PC-3 (cell line): ENCODE measurements around the gene GCH1. TPM values are rescaled to one million over a fixed set of nuclear protein-coding genes. Genes with fewer than 3 reads are reported as not detected.

Source experiments
- ATAC-seq: fragments of 200-7000 bp; cut with Tn5 transposase; 2 replicates; pipeline ENCODE4 v1.9.1; 2020; ENCODE audit warnings: mild to moderate bottlenecking, moderate library complexity
- Bru-seq: library from RNA; stranded (reverse); fragments of 400-500 nt; gene quantifications from one replicate; lab custom pipeline; 2021; lab: Mats Ljungman, UMichigan
- BruChase-seq, 2 experiments: library from RNA; stranded (reverse); fragments of 400-500 nt; gene quantifications; one replicate each; lab custom pipeline; 2021; lab: Mats Ljungman, UMichigan
- BruUV-seq: library from RNA; stranded (reverse); fragments of 400-500 nt; replicated peaks from 2 replicates; lab custom pipeline; 2021; lab: Mats Ljungman, UMichigan
- CTCF ChIA-PET: fragments of 300-600 bp; sonication (Branson Sonifier 250); formaldehyde crosslinking; loops from one replicate; lab custom pipeline; 2022; ENCODE audit warnings: antibody characterized with exemption; lab: Charles Lee
- POLR2A ChIA-PET: fragments of 300-600 bp; sonication (Branson Sonifier 250); formaldehyde crosslinking; loops from one replicate; lab custom pipeline; 2022; ENCODE audit warnings: antibody characterized with exemption; ENCODE audit not compliant: unreplicated experiment; lab: Charles Lee
- DNase-seq: peaks from one replicate; pipeline ENCODE4 v3.0.0-alpha.2; 2015
- H2AFZ ChIP-seq: fragments of 300-600 bp; sonication (generic); 2 replicates; pipeline ENCODE4 v1.6.0; 2016; ENCODE audit warnings: antibody characterized with exemption, low read length
- H3F3A ChIP-seq: fragments of 300-600 bp; sonication (generic); one replicate; pipeline ENCODE4 v1.6.0; 2017; ENCODE audit warnings: antibody characterized with exemption, low read length, control low read depth, mild to moderate bottlenecking; ENCODE audit not compliant: unreplicated experiment
- H3K27ac ChIP-seq: fragments of 300-600 bp; sonication (generic); 2 replicates; pipeline ENCODE4 v1.5.1; 2016; ENCODE audit warnings: mild to moderate bottlenecking, low read length
- H3K27me3 ChIP-seq: fragments of 300-600 bp; sonication (generic); 2 replicates; pipeline ENCODE4 v1.6.1; 2016; ENCODE audit warnings: low read length, mixed read lengths
- H3K36me3 ChIP-seq: fragments of 300-600 bp; sonication (generic); 2 replicates; pipeline ENCODE4 v1.6.1; 2016; ENCODE audit warnings: low read depth, mixed run types, low read length, mixed read lengths
- H3K4me1 ChIP-seq: fragments of 300-600 bp; sonication (generic); 2 replicates; pipeline ENCODE4 v1.5.1; 2016; ENCODE audit warnings: low read length; ENCODE audit not compliant: insufficient read depth
- H3K4me2 ChIP-seq: fragments of 300-600 bp; sonication (generic); 2 replicates; pipeline ENCODE4 v1.6.0; 2016; ENCODE audit warnings: low read length
- H3K4me3 ChIP-seq: fragments of 300-600 bp; sonication (generic); 2 replicates; pipeline ENCODE4 v1.5.1; 2016; ENCODE audit warnings: mild to moderate bottlenecking, low read length, mixed read lengths
- H3K79me2 ChIP-seq: fragments of 300-600 bp; sonication (generic); 2 replicates; pipeline ENCODE4 v1.6.1; 2017; ENCODE audit warnings: low read length, mixed read lengths
- H3K9ac ChIP-seq: fragments of 300-600 bp; sonication (generic); 2 replicates; pipeline ENCODE4 v1.6.0; 2016; ENCODE audit warnings: mild to moderate bottlenecking, low read length
- H3K9me2 ChIP-seq: fragments of 300-600 bp; sonication (generic); replicated peaks from 2 replicates; pipeline ENCODE4 v1.6.1; 2016; ENCODE audit warnings: mixed run types, low read length, mixed read lengths
- H3K9me3 ChIP-seq: fragments of 300-600 bp; sonication (generic); 2 replicates; pipeline ENCODE4 v1.6.1; 2016; ENCODE audit warnings: low read length, mixed read lengths
- H4K20me1 ChIP-seq: fragments of 300-600 bp; sonication (generic); 2 replicates; pipeline ENCODE4 v1.6.1; 2016; ENCODE audit warnings: low read length, mixed read lengths
- CTCF ChIP-seq: fragments of 300-600 bp; sonication (generic); conservative IDR thresholded peaks from 2 replicates; pipeline ENCODE4 v1.5.1; 2017; ENCODE audit warnings: antibody characterized with exemption, low read depth, mild to moderate bottlenecking, low read length
- EZH2 ChIP-seq: fragments of 300-600 bp; sonication (generic); IDR thresholded peaks from one replicate; pipeline ENCODE4 v1.6.1; 2017; ENCODE audit warnings: antibody characterized with exemption, mild to moderate bottlenecking, low read length; ENCODE audit not compliant: unreplicated experiment
- EZH2phosphoT487 ChIP-seq: fragments of 300-600 bp; sonication (generic); IDR thresholded peaks from 2 replicates; pipeline ENCODE4 v1.6.1; 2018; ENCODE audit warnings: mild to moderate bottlenecking, antibody characterized with exemption, low read length, borderline replicate concordance
- intact Hi-C: fragments of 100-400 bp; cut with micrococcal nuclease; formaldehyde crosslinking; loops from 2 replicates; pipeline ENCODE4 v1.9.0; 2023
- long read RNA-seq: library from polyadenylated mRNA; unstranded; transcript quantifications from one replicate; pipeline ENCODE4 v2.0.0, GENCODE V29; 2021; ENCODE audit not compliant: unreplicated experiment
- total RNA-seq: library from RNA; depleted of rRNA; stranded (reverse); fragments of >200 nt; gene quantifications from 2 replicates; pipeline ENCODE4 v1.2.3, GENCODE V29; 2014; rRNA removed

Gene GCH1
- total RNA-seq (26.6 and 26.9 TPM in 2 replicates), Bru-seq, nascent RNA (percentile 66 among the genes with signal in this experiment), BruChase-seq, experiment 1, labeled RNA remaining after a 6-hour chase (percentile 65 among the genes with signal in this experiment), BruChase-seq, experiment 2, labeled RNA remaining after a 2-hour chase (percentile 57 among the genes with signal in this experiment)
- long read RNA-seq, transcript GCH1-207 (6 exons, 2,923 nt): major isoform, 18 of 24 reads
- long read RNA-seq, partial matches to known transcripts: 1 of 24 reads
- long read RNA-seq, other reads (novel, unspliced or antisense): 5 of 24 reads

- POLR2A ChIA-PET: interaction anchor here (0.6 to 0.7 kb wide), 5 partner anchors 82 to 461 kb away, joined by 3 to 5 read pairs (median 3); no protein-coding TSS in a partner anchor
- H3K36me3 ChIP-seq: no peaks in the 10 kb centered on the region
- peak within 1 kb of the TSS; percentile 60 for H3K9ac ChIP-seq
- H2AFZ ChIP-seq: peak within 1 kb of the TSS; percentile 90
- H3F3A ChIP-seq: no peaks in the 10 kb centered on the region
- H3K9me3 ChIP-seq: no peaks in the 10 kb centered on the region
- H3K4me3 ChIP-seq: peak within 1 kb of the TSS; percentile 86
- H4K20me1 ChIP-seq: no peaks in the 10 kb centered on the region
- peak; percentile 87 for ATAC-seq
- peaks cover 9% of the 10 kb centered on the region for H3K4me1 ChIP-seq
- H3K27ac ChIP-seq: peak within 1 kb of the TSS; percentile 41
- intact Hi-C loops: loop anchor here (1.0 to 2.0 kb wide), 4 partner anchors 74 to 338 kb away; partner anchors contain the start of genes MAPK1IP1L, SOCS4 and WDHD1
- H3K79me2 ChIP-seq: peaks cover 27% of the 10 kb centered on the region
- CTCF ChIA-PET: interaction anchor here (0.6 to 1.6 kb wide), 6 partner anchors 16 to 393 kb away, joined by 3 to 4 read pairs (median 4); partner anchors contain the start of gene CGRRF1
- peak; percentile 92 for DNase-seq
- peak within 1 kb of the TSS; percentile 82 for H3K4me2 ChIP-seq
- H3K27me3 ChIP-seq: no peaks in the 10 kb centered on the region
- H3K9me2 ChIP-seq: no peaks in the 10 kb centered on the region
- BruUV-seq: TSS peak; percentile 76
- TF ChIP-seq CTCF (peak; percentile 93), EZH2phosphoT487 (no peak), EZH2 (no peak)
Observed at GRCh38 chr14:54902521-54903420, at the start of gene GCH1. Gene GCH1 (minus strand): TSS chr14:54902826. CDS start chr14:54902663, 163 bp downstream.

GRCh38 chr14:54947230-54947629 lies 44.6 kb upstream of the GCH1 start:
- ATAC-seq: no peak
- no peaks in the 10 kb centered on the region for H4K20me1 ChIP-seq
- H3K36me3 ChIP-seq: peaks cover 27% of the 10 kb centered on the region
- ChIA-PET POLR2A (no interaction called here), CTCF (no interaction called here)
- no peak overlapping the region for H3K9ac ChIP-seq
- no peak overlapping the region for H2AFZ ChIP-seq
- intact Hi-C loops: no loop called here
- no peaks in the 10 kb centered on the region for H3K79me2 ChIP-seq
- no peak overlapping the region for H3K27ac ChIP-seq
- no peaks in the 10 kb centered on the region for H3K4me1 ChIP-seq
- BruUV-seq: no TSS peak
- no peak overlapping the region for H3K4me2 ChIP-seq
- no peaks in the 10 kb centered on the region for H3F3A ChIP-seq
- H3K27me3 ChIP-seq: no peaks in the 10 kb centered on the region
- no peaks in the 10 kb centered on the region for H3K9me2 ChIP-seq
- no peak overlapping the region for H3K4me3 ChIP-seq
- no peak for TF ChIP-seq EZH2
- no peak for TF ChIP-seq EZH2phosphoT487
- no peak for TF ChIP-seq CTCF
- no peaks in the 10 kb centered on the region for H3K9me3 ChIP-seq
- DNase-seq: no peak
